PC-9 (cell line): ENCODE data around the gene AVPI1.

Experiments used
- CTCF ChIP-seq: fragments of 200-600 bp; sonication (generic); conservative IDR thresholded peaks from 2 replicates; pipeline ENCODE4 v1.6.1; 2017; ENCODE audit warnings: mixed run types, antibody characterized with exemption, mild to moderate bottlenecking, moderate library complexity
- EZH2 ChIP-seq: fragments of 200-600 bp; sonication (generic); IDR thresholded peaks from 2 replicates; pipeline ENCODE4 v1.8.0; 2017; ENCODE audit warnings: antibody characterized with exemption, low read depth

GRCh38 chr10:97705006-97705670, 18.1 kb upstream of the AVPI1 start:
- TF ChIP-seq CTCF = no peak
- no peak for TF ChIP-seq EZH2
